ACC112 (cell line): ENCODE data around the gene AKAIN1.

ENCODE experiments used
- H2AFZ ChIP-seq: fragments of 200-600 bp; sonication (generic); one replicate; pipeline ENCODE4 v1.6.0; 2017; ENCODE audit warnings: antibody characterized with exemption, low read length; ENCODE audit not compliant: unreplicated experiment
- H3K27ac ChIP-seq: fragments of 200-600 bp; sonication (generic); 2 replicates; pipeline ENCODE4 v1.5.1; 2014; ENCODE audit warnings: low read depth, mild to moderate bottlenecking, antibody characterized with exemption, low read length, moderate library complexity
- H3K27me3 ChIP-seq: fragments of 200-600 bp; sonication (generic); 2 replicates; pipeline ENCODE4 v1.6.1; 2014; ENCODE audit warnings: mild to moderate bottlenecking, antibody characterized with exemption, low read length, moderate library complexity, mixed read lengths; ENCODE audit not compliant: insufficient read depth
- H3K36me3 ChIP-seq: fragments of 200-600 bp; sonication (generic); 2 replicates; pipeline ENCODE4 v1.6.1; 2016; ENCODE audit warnings: mild to moderate bottlenecking, antibody characterized with exemption, low read length, moderate library complexity, mixed read lengths; ENCODE audit not compliant: insufficient read depth
- H3K4me1 ChIP-seq: fragments of 200-600 bp; sonication (generic); one replicate; pipeline ENCODE4 v1.6.1; 2016; ENCODE audit warnings: low read length, mixed read lengths; ENCODE audit not compliant: insufficient read depth, unreplicated experiment, control insufficient read depth
- H3K4me3 ChIP-seq: fragments of 200-600 bp; sonication (generic); 2 replicates; pipeline ENCODE4 v1.5.1; 2014; ENCODE audit warnings: mild to moderate bottlenecking, low read depth, low read length
- H3K79me2 ChIP-seq: fragments of 200-600 bp; sonication (generic); one replicate; pipeline ENCODE4 v1.6.0; 2016; ENCODE audit warnings: low read length; ENCODE audit not compliant: control insufficient read depth, unreplicated experiment, insufficient read depth

AKAIN1 gene

DNA sequence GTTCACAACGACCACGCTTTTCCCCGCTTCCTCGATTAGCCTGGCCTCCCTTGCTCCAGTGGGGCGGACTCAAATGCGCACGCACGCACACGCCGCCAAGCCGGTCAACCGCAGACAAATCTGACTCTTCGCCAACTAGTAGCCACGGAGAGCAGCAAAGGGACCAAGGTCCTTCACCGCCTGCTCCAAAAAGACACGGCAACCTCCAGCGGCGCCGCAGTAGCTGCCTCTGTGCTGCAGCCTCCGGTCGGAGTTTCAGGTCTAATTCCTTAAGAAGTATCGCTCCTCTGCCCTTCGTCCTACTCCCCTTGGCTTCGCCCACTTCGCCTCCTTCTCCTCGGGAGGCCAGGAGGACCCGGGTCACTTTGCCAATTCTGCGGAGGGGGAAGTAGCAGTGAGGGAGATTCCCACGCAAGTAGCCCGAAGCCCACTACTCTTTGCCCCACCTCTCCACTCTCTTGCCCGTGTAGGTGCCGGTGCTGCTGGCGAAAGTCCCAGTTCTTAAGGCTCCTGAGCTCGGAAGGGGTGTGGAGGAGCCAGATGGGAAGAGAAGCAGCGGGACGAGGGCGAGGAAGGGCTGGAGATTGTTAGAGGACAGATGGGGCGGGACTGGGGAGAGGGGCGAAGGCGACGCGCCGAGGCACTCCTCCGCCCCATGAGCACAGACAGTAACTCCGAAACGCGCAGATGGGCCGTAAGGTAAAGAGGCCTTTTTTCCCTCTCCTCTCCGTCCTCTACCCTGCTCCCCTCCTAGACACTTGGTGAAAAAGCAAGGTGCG lies 615 bp downstream of the AKAIN1 start:
- Histone ChIP-seq H3K79me2 (no peaks in the 10 kb centered on the region), H2AFZ (no peak overlapping the region), H3K4me1 (no peaks in the 10 kb centered on the region), H3K4me3 (no peak overlapping the region), H3K36me3 (no peaks in the 10 kb centered on the region), H3K27ac (no peak overlapping the region), H3K27me3 (peaks cover 45% of the 10 kb centered on the region)

DNA sequence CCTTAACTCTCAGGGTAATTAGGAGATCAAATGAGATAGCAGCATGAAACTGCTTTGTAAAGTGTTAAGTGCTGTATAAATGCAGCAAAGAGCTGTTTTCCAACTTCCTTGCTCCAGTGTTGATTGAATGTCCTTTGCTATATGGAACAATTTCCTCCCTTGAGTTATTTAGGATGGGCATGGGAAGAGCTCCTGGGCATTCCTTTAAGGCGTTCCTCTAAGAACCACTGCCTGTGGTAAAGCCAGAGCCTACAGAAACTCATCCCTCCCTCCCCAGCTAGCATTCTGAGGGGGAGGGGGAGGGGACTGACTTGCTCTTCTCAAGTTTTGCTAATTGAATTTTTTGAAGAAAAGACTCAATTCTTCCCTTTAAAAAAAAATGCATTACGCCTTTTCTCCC lies 1.4 kb downstream of the AKAIN1 start:
- Histone ChIP-seq H3K27ac (no peak overlapping the region), H3K4me1 (no peaks in the 10 kb centered on the region), H2AFZ (no peak overlapping the region), H3K79me2 (no peaks in the 10 kb centered on the region), H3K4me3 (no peak overlapping the region), H3K36me3 (no peaks in the 10 kb centered on the region), H3K27me3 (peaks cover 45% of the 10 kb centered on the region)

DNA sequence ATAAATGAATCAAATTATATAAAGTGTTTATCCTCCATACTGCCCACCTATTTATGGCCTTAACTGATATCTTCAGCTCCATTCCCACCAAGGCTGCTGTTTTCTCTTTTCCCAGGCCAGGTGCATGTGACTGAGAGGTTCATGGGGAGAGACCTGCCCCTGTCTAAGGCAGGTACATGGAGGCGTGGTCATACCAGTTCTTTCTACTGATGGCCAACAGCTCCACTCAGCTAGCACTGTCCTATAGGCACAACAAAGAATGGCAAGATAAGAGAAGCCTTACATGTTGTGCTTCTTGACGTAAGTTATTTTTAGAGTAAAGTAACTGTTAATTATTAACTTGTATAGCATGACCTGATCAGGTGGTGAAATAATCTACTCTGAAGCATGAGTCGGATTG lies 16.8 kb downstream of the AKAIN1 start:
- Histone ChIP-seq H3K79me2 (no peaks in the 10 kb centered on the region), H3K27ac (no peak overlapping the region), H3K36me3 (no peaks in the 10 kb centered on the region), H3K27me3 (no peaks in the 10 kb centered on the region), H3K4me1 (no peaks in the 10 kb centered on the region), H3K4me3 (no peak overlapping the region), H2AFZ (no peak overlapping the region)

DNA sequence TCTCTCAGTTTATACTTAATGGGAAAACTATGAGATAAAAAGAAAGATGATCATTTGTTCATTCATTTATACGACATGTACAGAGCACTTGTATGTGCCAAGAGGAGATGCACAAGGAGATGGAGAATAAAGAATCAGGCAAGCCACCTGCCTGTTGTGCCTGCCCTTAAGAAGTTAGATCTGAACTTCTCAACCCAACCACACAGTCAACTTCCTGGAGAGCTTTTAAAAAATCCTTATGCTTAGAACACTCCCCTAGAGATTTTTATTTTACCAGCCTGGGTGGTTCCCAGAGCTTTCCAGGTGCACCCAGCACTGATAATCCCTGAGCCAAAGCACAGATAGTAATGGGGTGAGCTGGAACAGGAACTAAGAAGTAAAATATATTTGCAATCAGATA lies 18.5 kb downstream of the AKAIN1 start:
- no peak overlapping the region for H3K27ac ChIP-seq
- no peaks in the 10 kb centered on the region for H3K4me1 ChIP-seq
- H3K27me3 ChIP-seq, result no peaks in the 10 kb centered on the region
- no peak overlapping the region for H3K4me3 ChIP-seq
- no peak overlapping the region for H2AFZ ChIP-seq
- H3K79me2 ChIP-seq, result no peaks in the 10 kb centered on the region
- H3K36me3 ChIP-seq, result no peaks in the 10 kb centered on the region

DNA sequence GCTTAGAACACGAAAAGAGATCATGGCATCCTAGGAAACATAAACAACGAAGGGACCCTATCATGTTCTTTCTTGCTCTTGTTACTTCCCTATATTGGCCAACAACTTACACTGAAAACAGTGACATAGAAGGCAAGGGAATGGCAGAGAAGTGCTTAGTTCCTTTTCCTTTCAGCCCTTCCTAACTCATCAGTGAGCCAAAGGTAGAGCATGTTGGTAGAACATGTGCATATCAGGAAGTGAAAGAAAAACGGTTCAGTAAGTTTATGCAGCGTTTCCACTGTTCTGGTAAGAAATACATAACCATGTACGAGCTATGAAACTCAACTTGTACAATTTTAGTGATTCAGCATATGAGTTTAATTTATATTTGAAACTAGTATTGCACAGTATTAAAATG lies 21.7 kb downstream of the AKAIN1 start:
- no peaks in the 10 kb centered on the region for H3K79me2 ChIP-seq

DNA sequence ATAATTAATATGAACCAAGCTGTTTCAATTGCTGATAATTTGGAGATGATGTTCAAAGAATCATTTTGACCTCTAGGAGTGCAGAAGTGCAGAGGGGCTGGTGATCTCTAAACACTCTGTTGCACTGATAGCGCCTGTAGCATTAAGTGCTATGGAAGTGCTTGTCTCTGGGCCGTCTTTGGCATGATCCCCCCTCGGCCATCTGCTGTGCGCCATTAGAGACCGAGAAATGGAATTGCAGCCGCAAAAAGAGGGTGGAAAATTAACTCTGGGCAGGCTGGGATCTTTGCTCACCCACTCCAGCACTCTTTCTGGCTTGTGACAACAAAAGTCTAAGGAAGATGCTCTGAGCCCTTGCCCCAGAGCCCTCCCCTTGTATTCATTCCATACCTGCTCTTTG lies 23.4 kb downstream of the AKAIN1 start:
- Histone ChIP-seq H3K27me3 (no peaks in the 10 kb centered on the region), H2AFZ (no peak overlapping the region), H3K36me3 (no peaks in the 10 kb centered on the region), H3K79me2 (no peaks in the 10 kb centered on the region), H3K4me1 (no peaks in the 10 kb centered on the region), H3K27ac (no peak overlapping the region), H3K4me3 (no peak overlapping the region)

More for the DNA sequence above, 21.7 kb downstream of the AKAIN1 start:
- Histone ChIP-seq H3K27ac (no peak overlapping the region), H3K4me3 (no peak overlapping the region), H3K36me3 (no peaks in the 10 kb centered on the region), H3K4me1 (no peaks in the 10 kb centered on the region), H2AFZ (no peak overlapping the region), H3K27me3 (no peaks in the 10 kb centered on the region)

DNA sequence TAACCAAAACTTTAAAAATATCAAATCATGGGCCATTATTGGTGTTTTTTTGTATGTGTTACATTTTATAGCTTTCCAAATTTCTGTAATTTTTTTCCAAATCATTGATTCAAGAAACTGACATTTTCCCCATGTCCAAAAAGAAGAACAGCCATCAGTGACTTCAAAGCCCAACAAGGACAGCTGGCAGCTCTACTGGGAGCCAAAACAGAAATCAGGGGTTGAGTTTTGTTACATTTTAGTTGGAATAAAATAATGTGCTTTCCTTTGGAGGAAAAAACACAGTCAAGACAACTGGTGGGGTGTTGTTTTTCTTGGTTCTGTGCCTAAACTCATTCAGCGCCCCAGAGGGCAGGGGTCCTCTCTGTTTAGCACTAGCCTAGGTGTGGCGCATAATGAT lies 23.8 kb downstream of the AKAIN1 start:
- no peaks in the 10 kb centered on the region for H3K27me3 ChIP-seq

DNA sequence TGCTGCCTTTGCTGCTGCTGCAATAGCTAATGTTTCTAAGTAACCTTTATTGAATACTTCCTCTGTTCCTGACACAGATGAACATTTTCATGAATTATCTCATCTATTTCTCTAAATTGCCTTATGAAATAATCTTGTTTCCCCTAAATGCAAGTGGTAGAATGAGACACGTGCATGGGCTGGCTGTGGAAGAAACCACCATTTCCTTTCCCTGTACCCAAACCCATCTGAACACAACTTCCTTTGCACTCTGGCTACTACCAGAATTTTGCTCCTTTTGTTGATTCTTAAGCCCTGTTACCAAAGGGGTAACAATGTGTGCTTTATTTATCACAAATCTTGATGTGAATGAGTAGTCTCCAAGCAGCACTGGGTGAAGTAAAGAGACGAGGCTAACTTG lies 29.2 kb downstream of the AKAIN1 start:
- H3K27ac ChIP-seq, result no peak overlapping the region
- H2AFZ ChIP-seq, result no peak overlapping the region

More for the DNA sequence above, 23.8 kb downstream of the AKAIN1 start:
- Histone ChIP-seq H2AFZ (no peak overlapping the region), H3K79me2 (no peaks in the 10 kb centered on the region), H3K27ac (no peak overlapping the region), H3K4me1 (no peaks in the 10 kb centered on the region), H3K4me3 (no peak overlapping the region), H3K36me3 (no peaks in the 10 kb centered on the region)

DNA sequence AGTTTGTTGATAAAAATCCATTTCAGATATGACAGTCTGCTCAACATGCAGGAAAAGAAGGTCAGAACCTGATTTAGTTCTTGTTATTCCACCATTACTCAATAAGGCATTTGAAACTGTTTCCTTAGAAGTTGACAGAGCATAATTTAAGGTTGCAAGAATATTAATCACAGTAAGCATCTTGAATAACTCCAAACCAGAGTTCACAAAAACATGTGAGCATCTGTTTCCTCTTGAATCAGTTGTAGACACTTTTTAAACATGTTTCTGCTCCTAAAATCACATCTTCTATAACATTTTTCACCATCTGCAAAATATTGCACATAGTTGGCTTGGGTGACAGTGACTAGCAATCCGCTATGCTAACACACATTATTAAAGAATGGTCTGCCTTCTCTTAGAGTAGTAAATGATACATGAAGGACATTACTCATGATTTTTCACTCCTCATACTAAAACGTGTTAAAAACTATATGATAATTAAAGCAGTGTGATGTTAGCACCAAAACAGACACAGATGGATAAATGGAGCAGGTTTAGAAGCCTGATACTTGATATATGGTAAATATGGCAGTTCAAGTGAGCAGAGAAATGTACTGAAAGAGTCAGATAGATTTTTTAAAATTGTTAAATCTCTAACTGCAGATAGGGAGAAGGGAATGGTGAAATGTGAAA lies 30.3 kb downstream of the AKAIN1 start:
- H3K4me1 ChIP-seq, result no peaks in the 10 kb centered on the region
- H3K36me3 ChIP-seq, result no peaks in the 10 kb centered on the region
- H3K27ac ChIP-seq, result no peak overlapping the region
- no peak overlapping the region for H2AFZ ChIP-seq
- no peak overlapping the region for H3K4me3 ChIP-seq
- no peaks in the 10 kb centered on the region for H3K79me2 ChIP-seq
- H3K27me3 ChIP-seq, result no peaks in the 10 kb centered on the region

More for the DNA sequence above, 29.2 kb downstream of the AKAIN1 start:
- no peaks in the 10 kb centered on the region for H3K27me3 ChIP-seq
- H3K36me3 ChIP-seq, result no peaks in the 10 kb centered on the region
- H3K4me3 ChIP-seq, result no peak overlapping the region
- H3K79me2 ChIP-seq, result no peaks in the 10 kb centered on the region
- H3K4me1 ChIP-seq, result no peaks in the 10 kb centered on the region

DNA sequence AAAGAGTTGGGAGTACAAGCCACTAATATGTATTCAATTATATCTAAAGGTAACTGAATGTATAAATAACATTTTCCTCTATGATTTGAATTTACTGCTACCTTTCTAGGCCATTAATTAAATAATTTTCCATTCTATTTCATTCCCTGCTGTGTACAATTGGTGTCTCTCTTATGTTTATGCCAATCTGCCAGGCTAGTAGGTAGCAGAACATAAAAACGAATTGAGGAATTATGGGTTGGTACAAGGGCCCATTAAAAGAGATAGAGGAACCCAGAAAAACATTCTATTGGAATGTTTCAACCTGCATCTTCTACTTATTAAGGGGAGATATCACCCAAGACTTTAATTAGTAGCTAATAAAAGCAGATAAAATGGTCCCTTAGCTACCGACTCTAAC lies 32.2 kb downstream of the AKAIN1 start:
- Histone ChIP-seq H3K79me2 (no peaks in the 10 kb centered on the region), H3K4me1 (no peaks in the 10 kb centered on the region), H3K4me3 (no peak overlapping the region), H2AFZ (no peak overlapping the region), H3K27ac (no peak overlapping the region), H3K36me3 (no peaks in the 10 kb centered on the region), H3K27me3 (no peaks in the 10 kb centered on the region)

DNA sequence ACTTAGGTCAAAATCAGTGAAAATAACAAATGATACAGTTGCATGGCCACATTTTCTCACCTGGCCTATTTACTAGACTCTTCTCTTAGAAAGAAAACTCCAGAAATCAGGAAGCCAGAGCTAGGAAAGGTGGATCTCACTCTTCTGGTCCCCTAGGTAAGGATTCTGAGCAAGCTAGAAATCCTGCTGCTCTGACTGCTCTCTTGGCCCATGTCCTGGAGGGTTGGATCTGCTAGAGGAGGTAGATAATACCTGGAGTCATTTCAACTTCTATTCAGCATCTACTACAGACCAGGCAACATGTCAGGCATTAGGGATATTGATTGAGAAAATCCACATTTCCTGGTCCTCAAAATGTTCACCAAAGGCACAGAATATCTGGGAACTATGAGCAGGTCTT lies 34.9 kb downstream of the AKAIN1 start:
- Histone ChIP-seq H3K79me2 (no peaks in the 10 kb centered on the region), H3K4me1 (no peaks in the 10 kb centered on the region), H3K4me3 (no peak overlapping the region), H2AFZ (no peak overlapping the region), H3K27ac (no peak overlapping the region), H3K27me3 (no peaks in the 10 kb centered on the region), H3K36me3 (no peaks in the 10 kb centered on the region)
